HepG2 (cell line): ENCODE data around the gene ULK4. TPM values are rescaled to one million over a fixed set of nuclear protein-coding genes. Genes with fewer than 3 reads are reported as not detected.
A peak's percentile ranks its signal among the peaks of the same experiment; 100 is the strongest.

Experiments used
- AHR ChIP-seq: IDR thresholded peaks from 2 replicates; pipeline ENCODE4 v1.6.1; 2018; ENCODE audit warnings: missing genetic modification reagents, missing compliant biosample characterization
- ATF5 ChIP-seq: sonication (generic); formaldehyde crosslinking; IDR thresholded peaks from 2 replicates; pipeline ENCODE4 v1.4.0; 2020; ENCODE audit warnings: mild to moderate bottlenecking, low read depth, missing genetic modification reagents
- DPF2 ChIP-seq: sonication (generic); formaldehyde crosslinking; IDR thresholded peaks from 2 replicates; pipeline ENCODE4 v1.4.0; 2020; ENCODE audit warnings: mild to moderate bottlenecking, low read depth, missing genetic modification reagents, borderline replicate concordance
- ETV5 ChIP-seq: IDR thresholded peaks from 2 replicates; pipeline ENCODE4 v1.6.1; 2018; ENCODE audit warnings: missing biosample characterization, missing genetic modification reagents, inconsistent platforms, borderline replicate concordance
- FOXM1 ChIP-seq: sonication (generic); formaldehyde crosslinking; IDR thresholded peaks from 2 replicates; pipeline ENCODE4 v1.5.0; 2020; ENCODE audit warnings: missing genetic modification reagents
- KMT2B ChIP-seq: IDR thresholded peaks from 2 replicates; pipeline ENCODE4 v1.6.1; 2016; ENCODE audit warnings: missing genetic modification reagents, missing compliant biosample characterization
- MIXL1 ChIP-seq: IDR thresholded peaks from 2 replicates; pipeline ENCODE4 v1.6.1; 2016
- MTF2 ChIP-seq: sonication (generic); formaldehyde crosslinking; IDR thresholded peaks from 2 replicates; pipeline ENCODE4 v1.5.0; 2020; ENCODE audit warnings: missing genetic modification reagents, borderline replicate concordance
- POLR2A ChIP-seq, 2 experiments: IDR thresholded peaks; 2 replicates each; pipeline ENCODE4 v1.6.1; 2011; ENCODE audit warnings: low read depth in 2 of 2, low read length in 2 of 2, mild to moderate bottlenecking in 1 of 2, moderate library complexity in 1 of 2; ENCODE audit not compliant: insufficient read depth in 1 of 2
- RORA ChIP-seq: sonication (generic); formaldehyde crosslinking; IDR thresholded peaks from 2 replicates; pipeline ENCODE4 v1.5.0; 2020; ENCODE audit warnings: mild to moderate bottlenecking, missing genetic modification reagents, moderate library complexity
- SIX1 ChIP-seq: sonication (generic); formaldehyde crosslinking; IDR thresholded peaks from 2 replicates; pipeline ENCODE4 v1.4.0; 2020; ENCODE audit warnings: missing genetic modification reagents, borderline replicate concordance
- SOX6 ChIP-seq, 2 experiments: fragments of 450-650 bp in 1 of 2; sonication (generic) in 1 of 2; formaldehyde crosslinking in 1 of 2; IDR thresholded peaks; 2 replicates each; pipeline versions ENCODE4 v1.4.0 to v1.6.1; 2017 to 2020; ENCODE audit warnings: antibody characterized with exemption in 1 of 2, mild to moderate bottlenecking in 1 of 2, missing genetic modification reagents in 1 of 2
- SP2 ChIP-seq: sonication (generic); formaldehyde crosslinking; IDR thresholded peaks from 2 replicates; pipeline ENCODE4 v1.5.1; 2020; ENCODE audit warnings: mild to moderate bottlenecking, missing genetic modification reagents
- STAT6 ChIP-seq: sonication (generic); formaldehyde crosslinking; IDR thresholded peaks from 2 replicates; pipeline ENCODE4 v1.4.0; 2020; ENCODE audit warnings: missing genetic modification reagents, mild to moderate bottlenecking, borderline replicate concordance
- TCF7L2 ChIP-seq: IDR thresholded peaks from 2 replicates; pipeline ENCODE4 v1.6.1; 2011; ENCODE audit warnings: mild to moderate bottlenecking, low read depth, low read length, moderate library complexity
- TEF ChIP-seq: sonication (generic); formaldehyde crosslinking; IDR thresholded peaks from 2 replicates; pipeline ENCODE4 v1.5.0; 2020; ENCODE audit warnings: missing genetic modification reagents
- THAP8 ChIP-seq: sonication (generic); formaldehyde crosslinking; IDR thresholded peaks from 2 replicates; pipeline ENCODE4 v1.5.1; 2020; ENCODE audit warnings: missing genetic modification reagents, mild to moderate bottlenecking, borderline replicate concordance
- ZFP62 ChIP-seq: sonication (generic); formaldehyde crosslinking; IDR thresholded peaks from 2 replicates; pipeline ENCODE4 v1.4.0; 2020; ENCODE audit warnings: missing genetic modification reagents
- ZMAT5 ChIP-seq: sonication (generic); formaldehyde crosslinking; IDR thresholded peaks from 2 replicates; pipeline ENCODE4 v1.5.0; 2020; ENCODE audit warnings: mild to moderate bottlenecking, low read depth, missing genetic modification reagents, borderline replicate concordance
- ZMYM2 ChIP-seq: sonication (generic); formaldehyde crosslinking; IDR thresholded peaks from 2 replicates; pipeline ENCODE4 v1.8.0; 2022; ENCODE audit warnings: mild to moderate bottlenecking, missing genetic modification reagents
- ZNF143 ChIP-seq: sonication (generic); formaldehyde crosslinking; IDR thresholded peaks from 2 replicates; pipeline ENCODE4 v1.4.0; 2020; ENCODE audit warnings: missing genetic modification reagents
- ZNF460 ChIP-seq: sonication (generic); formaldehyde crosslinking; IDR thresholded peaks from 2 replicates; pipeline ENCODE4 v1.5.1; 2020; ENCODE audit warnings: missing genetic modification reagents, mild to moderate bottlenecking, borderline replicate concordance
- ZNF569 ChIP-seq: sonication (generic); formaldehyde crosslinking; IDR thresholded peaks from 2 replicates; pipeline ENCODE4 v1.5.0; 2020; ENCODE audit warnings: mild to moderate bottlenecking, missing genetic modification reagents, moderate library complexity, borderline replicate concordance
- ZNF652 ChIP-seq: IDR thresholded peaks from 2 replicates; pipeline ENCODE4 v1.6.1; 2016; ENCODE audit warnings: low read depth, borderline replicate concordance
- ZNF749 ChIP-seq: sonication (generic); formaldehyde crosslinking; IDR thresholded peaks from 2 replicates; pipeline ENCODE4 v1.8.0; 2022; ENCODE audit warnings: mild to moderate bottlenecking, missing genetic modification reagents, moderate library complexity, borderline replicate concordance
- ZNF776 ChIP-seq: sonication (generic); formaldehyde crosslinking; IDR thresholded peaks from 2 replicates; pipeline ENCODE4 v1.4.0; 2020; ENCODE audit warnings: mild to moderate bottlenecking, missing genetic modification reagents
- polyA plus RNA-seq, 8 experiments: library from polyadenylated mRNA; depleted of rRNA in 3 of 8; stranded (reverse) in 7 of 8; unstranded in 1 of 8; fragments of >200 nt; fragmentation: Illumina TruSeq in 4 of 8; extraction: Trizol in 4 of 8; gene quantifications; 2 replicates each; pipeline versions ENCODE4 v1.2.1 to v1.2.3, GENCODE V29; 2011 to 2016; ENCODE audit warnings: low read depth in 4 of 8, missing spikeins in 1 of 8, mixed read lengths in 1 of 8; ENCODE audit not compliant: insufficient read depth in 1 of 8
- total RNA-seq, 5 experiments: library from RNA; depleted of rRNA; stranded (reverse); fragments of >200 nt; fragmentation: Illumina TruSeq; extraction: Trizol; gene quantifications; 2 replicates each; pipeline ENCODE4 v1.2.3, GENCODE V29; 2016; ENCODE audit warnings: low read depth in 1 of 5

ULK4 gene
- total and polyA plus RNA-seq, 2 of the 13 experiments (the other 11 are each of a cell fraction or from before 2014, with no cell fraction given) = 6.7 to 11.8 TPM

GRCh38 chr3:41247055-41248004 lies 714.6 kb downstream of the ULK4 start (continued):
- TF ChIP-seq DPF2 (CRISPR knock-in tag) = no peak
- TF ChIP-seq ZNF776 (CRISPR knock-in tag) = no peak
- no peak for TF ChIP-seq SOX6 (IDR thresholded peaks at IDR 0.05)
- peak; percentile 92 for TF ChIP-seq SOX6 (CRISPR knock-in tag; IDR thresholded peaks at IDR 0.05)
- TF ChIP-seq ATF5 (CRISPR knock-in tag) = no peak
- TF ChIP-seq ZMAT5 = no peak
- peak; percentile 65; the same call in 1 of the 2 replicates for TF ChIP-seq ETV5 (CRISPR knock-in tag)
- no peak for TF ChIP-seq RORA
- no peak for TF ChIP-seq SP2 (CRISPR knock-in tag)
- no peak for TF ChIP-seq ZNF460 (CRISPR knock-in tag)
- TF ChIP-seq TEF (CRISPR knock-in tag) = no peak
- TF ChIP-seq POLR2A (IDR thresholded peaks at IDR 0.05; ENCODE audit: insufficient read depth in 1 of 2, low read depth in 2 of 2, low read length in 2 of 2) = no peak
- TF ChIP-seq TCF7L2 = no peak
- TF ChIP-seq FOXM1 (CRISPR knock-in tag) = no peak
- no peak for TF ChIP-seq ZNF749 (CRISPR knock-in tag)
- no peak for TF ChIP-seq AHR (CRISPR knock-in tag)
- no peak for TF ChIP-seq ZFP62
- TF ChIP-seq ZNF652 (CRISPR knock-in tag) = no peak
- TF ChIP-seq KMT2B (CRISPR knock-in tag) = no peak
- no peak for TF ChIP-seq MIXL1 (CRISPR knock-in tag)
- no peak for TF ChIP-seq MTF2
- no peak for TF ChIP-seq ZNF569
- TF ChIP-seq THAP8 (CRISPR knock-in tag) = no peak
- no peak for TF ChIP-seq ZMYM2
- TF ChIP-seq STAT6 (CRISPR knock-in tag) = no peak
- no peak; the same call in 1 of the 2 replicates for TF ChIP-seq SIX1 (CRISPR knock-in tag)
- no peak for TF ChIP-seq ZNF143 (CRISPR knock-in tag)
